HG02852 (cell line): ENCODE data around the gene CD3D.

Source experiments
- ATAC-seq: cut with Tn5 transposase; IDR thresholded peaks from one replicate; pipeline ENCODE4 v1.9.1; 2021; ENCODE audit warnings: mild to moderate bottlenecking, moderate library complexity; ENCODE audit not compliant: unreplicated experiment

Gene CD3D

GRCh38 chr11:118342503-118343161 lies at the start of gene CD3D:
Gene CD3D (minus strand): TSS chr11:118342705. CDS start chr11:118342607, 98 bp downstream.
- no peak for ATAC-seq

- ATAC-seq = no peak
These were observed 41.2 kb upstream of the CD3D start for GRCh38 chr11:118383657-118384056.

- no peak for ATAC-seq
These were observed 40.4 kb upstream of the CD3D start for GRCh38 chr11:118382954-118383353.

- no peak for ATAC-seq
These were observed 38.1 kb upstream of the CD3D start for GRCh38 chr11:118380571-118380970.

GRCh38 chr11:118379497-118379896 lies 37.0 kb upstream of the CD3D start:
- no peak for ATAC-seq

GRCh38 chr11:118375978-118376377 lies 33.5 kb upstream of the CD3D start:
- ATAC-seq = no peak

GRCh38 chr11:118374729-118375128 lies 32.2 kb upstream of the CD3D start:
- ATAC-seq = no peak

- no peak for ATAC-seq
These were observed 31.4 kb upstream of the CD3D start for GRCh38 chr11:118373871-118374270.

GRCh38 chr11:118373263-118373662 lies 30.8 kb upstream of the CD3D start:
- no peak for ATAC-seq

- no peak for ATAC-seq
These were observed 28.3 kb upstream of the CD3D start for GRCh38 chr11:118370774-118371173.

GRCh38 chr11:118366287-118366686 lies 23.8 kb upstream of the CD3D start:
- ATAC-seq = no peak

- no peak for ATAC-seq
These were observed 22.6 kb upstream of the CD3D start for GRCh38 chr11:118364956-118365615.

GRCh38 chr11:118359295-118359958 lies 16.9 kb upstream of the CD3D start, which contains the start of gene UBE4A:
Gene UBE4A (plus strand): TSS chr11:118359600. CDS start chr11:118365081, 5,481 bp downstream.
- ATAC-seq = peak; percentile 96

- ATAC-seq = no peak
These were observed 15.6 kb upstream of the CD3D start for GRCh38 chr11:118358071-118358470.

GRCh38 chr11:118353084-118353710 lies 10.7 kb upstream of the CD3D start:
- ATAC-seq = no peak

- ATAC-seq = no peak
These were observed 7.0 kb upstream of the CD3D start for GRCh38 chr11:118349475-118349874.

- ATAC-seq = no peak
These were observed 1.5 kb upstream of the CD3D start, which contains the start of gene CD3G for GRCh38 chr11:118343981-118344515. Gene CD3G (plus strand): TSS chr11:118344344. CDS start chr11:118344424, 80 bp downstream.

- no peak for ATAC-seq
These were observed 743 bp upstream of the CD3D start for GRCh38 chr11:118343248-118343647.

- ATAC-seq = no peak
These were observed 553 bp downstream of the CD3D start for GRCh38 chr11:118341815-118342489.

- no peak for ATAC-seq
These were observed 1.2 kb downstream of the CD3D start for GRCh38 chr11:118341261-118341660.

GRCh38 chr11:118340449-118340848 lies 2.1 kb downstream of the CD3D start:
- no peak for ATAC-seq
